SU-DHL-6 (cell line): ENCODE results near the gene JAK3.
A peak's percentile ranks its signal among the peaks of the same experiment; 100 is the strongest.

Experiments used
- H2AFZ ChIP-seq: fragments of 200-600 bp; sonication (generic); 2 replicates; pipeline ENCODE4 v1.6.1; 2014; ENCODE audit warnings: low read depth, mild to moderate bottlenecking, moderate library complexity, mixed read lengths, antibody characterized with exemption, low read length; ENCODE audit not compliant: severe bottlenecking
- H3F3A ChIP-seq: fragments of 200-600 bp; shearing (Covaris generic); 2 replicates; pipeline ENCODE4 v1.6.0; 2016; ENCODE audit warnings: antibody characterized with exemption, mild to moderate bottlenecking; ENCODE audit not compliant: insufficient read depth
- H3K27ac ChIP-seq: fragments of 200-600 bp; sonication (generic); 2 replicates; pipeline ENCODE4 v1.5.1; 2016; ENCODE audit warnings: low read depth, mild to moderate bottlenecking, low read length, moderate library complexity, mixed read lengths
- H3K27me3 ChIP-seq: fragments of 200-600 bp; sonication (generic), shearing (Covaris generic); 2 replicates; pipeline ENCODE4 v1.6.0; 2014; ENCODE audit warnings: mild to moderate bottlenecking, low read length
- H3K36me3 ChIP-seq: fragments of 200-600 bp; sonication (generic); 2 replicates; pipeline ENCODE4 v1.6.1; 2014; ENCODE audit warnings: mild to moderate bottlenecking, low read length, mixed read lengths
- H3K4me2 ChIP-seq: fragments of 300-600, 200-600 bp; shearing (Covaris generic), sonication (generic); 2 replicates; pipeline ENCODE4 v1.6.0; 2014; ENCODE audit warnings: low read length, low read depth, mild to moderate bottlenecking; ENCODE audit not compliant: poor library complexity, severe bottlenecking
- H3K4me3 ChIP-seq: fragments of 200-600 bp; sonication (generic); 2 replicates; pipeline ENCODE4 v1.5.1; 2014; ENCODE audit warnings: antibody characterized with exemption, low read length, mild to moderate bottlenecking, mixed read lengths; ENCODE audit not compliant: insufficient read depth, poor library complexity, severe bottlenecking
- H3K79me2 ChIP-seq: fragments of 200-600 bp; sonication (generic); 2 replicates; pipeline ENCODE4 v1.6.1; 2014; ENCODE audit warnings: mild to moderate bottlenecking, low read length, moderate library complexity; ENCODE audit not compliant: insufficient read depth
- H3K9ac ChIP-seq: fragments of 200-600 bp; sonication (generic); 2 replicates; pipeline ENCODE4 v1.7.0; 2014; ENCODE audit warnings: mild to moderate bottlenecking, low read length
- H3K9me2 ChIP-seq: fragments of 200-600 bp; sonication (generic); replicated peaks from 2 replicates; pipeline ENCODE4 v1.6.1; 2014; ENCODE audit warnings: low read length; ENCODE audit not compliant: insufficient read depth
- H3K9me3 ChIP-seq: fragments of 200-600 bp; sonication (generic); 2 replicates; pipeline ENCODE4 v1.6.1; 2014; ENCODE audit warnings: low read length, mixed read lengths; ENCODE audit not compliant: insufficient read depth
- H4K20me1 ChIP-seq: fragments of 200-600 bp; sonication (generic); 2 replicates; pipeline ENCODE4 v1.6.1; 2014; ENCODE audit warnings: low read depth, mild to moderate bottlenecking, antibody characterized with exemption, low read length, moderate library complexity, mixed read lengths
- CTCF ChIP-seq: fragments of 200-600 bp; sonication (generic); IDR thresholded peaks from one replicate; pipeline ENCODE4 v1.5.1; 2017; ENCODE audit warnings: antibody characterized with exemption, mild to moderate bottlenecking, low read length, moderate library complexity; ENCODE audit not compliant: insufficient read depth, poor library complexity, severe bottlenecking
- EZH2phosphoT487 ChIP-seq: fragments of 200-600 bp; sonication (generic), shearing (Covaris generic); conservative IDR thresholded peaks from 2 replicates; pipeline ENCODE4 v1.6.1; 2018; ENCODE audit warnings: mild to moderate bottlenecking, antibody characterized with exemption, low read length, moderate library complexity, mixed read lengths

JAK3 gene

GRCh38 chr19:17855280-17856152, 7.7 kb upstream of the JAK3 start:
- peaks cover 6% of the 10 kb centered on the region for H3F3A ChIP-seq
- no peak overlapping the region for H3K4me2 ChIP-seq
- H3K79me2 ChIP-seq: peaks cover 6% of the 10 kb centered on the region
- no peaks in the 10 kb centered on the region for H3K9me2 ChIP-seq
- no peaks in the 10 kb centered on the region; the same call in 1 of the 2 replicates for H4K20me1 ChIP-seq
- no peak overlapping the region for H3K27ac ChIP-seq
- peak overlapping the region; percentile 10; the same call in 1 of the 2 replicates for H3K9ac ChIP-seq
- peak; percentile 77 for TF ChIP-seq CTCF
- TF ChIP-seq EZH2phosphoT487: no peak
- no peaks in the 10 kb centered on the region for H3K9me3 ChIP-seq
- H3K36me3 ChIP-seq: peaks cover 4% of the 10 kb centered on the region; the same call in 1 of the 2 replicates
- no peak overlapping the region for H2AFZ ChIP-seq
- no peak overlapping the region for H3K4me3 ChIP-seq
- no peaks in the 10 kb centered on the region for H3K27me3 ChIP-seq

- Histone ChIP-seq H3K27me3 (no peaks in the 10 kb centered on the region), H3K4me3 (no peak overlapping the region), H3K9me3 (no peaks in the 10 kb centered on the region), H3K79me2 (no peaks in the 10 kb centered on the region), H3K36me3 (no peaks in the 10 kb centered on the region), H2AFZ (no peak overlapping the region), H3K9ac (no peak overlapping the region), H4K20me1 (no peaks in the 10 kb centered on the region), H3F3A (no peaks in the 10 kb centered on the region), H3K4me2 (no peak overlapping the region), H3K27ac (no peak overlapping the region), H3K9me2 (no peaks in the 10 kb centered on the region)
- TF ChIP-seq EZH2phosphoT487 (no peak), CTCF (no peak)
Measured at GRCh38 chr19:17854061-17854460, 6.3 kb upstream of the JAK3 start.

GRCh38 chr19:17848595-17849292, 962 bp upstream of the JAK3 start:
- no peak overlapping the region for H3K4me2 ChIP-seq
- H3K79me2 ChIP-seq: no peaks in the 10 kb centered on the region
- no peak overlapping the region for H3K9ac ChIP-seq
- no peaks in the 10 kb centered on the region for H3K36me3 ChIP-seq
- TF ChIP-seq CTCF (no peak), EZH2phosphoT487 (no peak)
- no peaks in the 10 kb centered on the region for H3F3A ChIP-seq
- no peaks in the 10 kb centered on the region for H3K27me3 ChIP-seq
- H3K4me3 ChIP-seq: no peak overlapping the region
- H3K27ac ChIP-seq: no peak overlapping the region
- H2AFZ ChIP-seq: no peak overlapping the region
- no peaks in the 10 kb centered on the region for H3K9me2 ChIP-seq
- no peaks in the 10 kb centered on the region for H4K20me1 ChIP-seq
- H3K9me3 ChIP-seq: no peaks in the 10 kb centered on the region
